OCI-LY1 (cell line): ENCODE results near the gene C4orf17.

ENCODE experiments used
- H2AFZ ChIP-seq: fragments of 200-600 bp; sonication (generic), shearing (Covaris generic); 2 replicates; pipeline ENCODE4 v1.6.0; 2014; ENCODE audit warnings: antibody characterized with exemption, mild to moderate bottlenecking, low read length
- H3F3A ChIP-seq: fragments of 200-600 bp; sonication (generic), shearing (Covaris generic); 2 replicates; pipeline ENCODE4 v1.6.0; 2014; ENCODE audit warnings: mild to moderate bottlenecking, antibody characterized with exemption, low read length, moderate library complexity; ENCODE audit not compliant: insufficient read depth
- H3K27ac ChIP-seq: fragments of 200-600 bp; sonication (generic); 2 replicates; pipeline ENCODE4 v1.5.1; 2014; ENCODE audit warnings: low read length, mixed run types, mild to moderate bottlenecking, low read depth; ENCODE audit not compliant: poor library complexity, severe bottlenecking
- H3K27me3 ChIP-seq: fragments of 200-600 bp; sonication (generic); 2 replicates; pipeline ENCODE4 v1.6.0; 2014; ENCODE audit warnings: antibody characterized with exemption, mild to moderate bottlenecking, low read length, moderate library complexity; ENCODE audit not compliant: insufficient read depth
- H3K36me3 ChIP-seq: fragments of 200-600 bp; sonication (generic); 2 replicates; pipeline ENCODE4 v1.6.1; 2014; ENCODE audit warnings: mild to moderate bottlenecking, antibody characterized with exemption, low read length, moderate library complexity, mixed read lengths; ENCODE audit not compliant: insufficient read depth
- H3K4me1 ChIP-seq: fragments of 200-600 bp; sonication (generic); 2 replicates; pipeline ENCODE4 v1.5.1; 2014; ENCODE audit warnings: mild to moderate bottlenecking, low read length, moderate library complexity; ENCODE audit not compliant: insufficient read depth, severe bottlenecking
- H3K4me2 ChIP-seq: fragments of 200-600 bp; sonication (generic), shearing (Covaris generic); 2 replicates; pipeline ENCODE4 v1.6.1; 2014; ENCODE audit warnings: low read length
- H3K4me3 ChIP-seq: fragments of 200-600 bp; sonication (generic); 2 replicates; pipeline ENCODE4 v1.5.1; 2014; ENCODE audit warnings: low read length, low read depth, mild to moderate bottlenecking, mixed read lengths; ENCODE audit not compliant: poor library complexity, severe bottlenecking
- H3K79me2 ChIP-seq: fragments of 200-600 bp; shearing (Covaris generic); 2 replicates; pipeline ENCODE4 v1.6.1; 2016; ENCODE audit warnings: mixed run types, low read length, mixed read lengths; ENCODE audit not compliant: insufficient read depth
- H3K9ac ChIP-seq: fragments of 200-600 bp; sonication (generic), shearing (Covaris generic); 2 replicates; pipeline ENCODE4 v1.6.1; 2014; ENCODE audit warnings: mild to moderate bottlenecking, low read length, mixed read lengths
- H3K9me2 ChIP-seq: fragments of 200-600 bp; sonication (generic), shearing (Covaris generic); 2 replicates; pipeline ENCODE4 v1.6.1; 2014; ENCODE audit warnings: low read depth, mild to moderate bottlenecking, low read length, mixed read lengths
- H3K9me3 ChIP-seq: fragments of 200-600 bp; shearing (Covaris generic); 2 replicates; pipeline ENCODE4 v1.6.1; 2014; ENCODE audit warnings: low read length, mixed read lengths
- H4K20me1 ChIP-seq: fragments of 200-600 bp; sonication (generic), shearing (Covaris generic); 2 replicates; pipeline ENCODE4 v1.6.0; 2016; ENCODE audit warnings: mild to moderate bottlenecking, low read length; ENCODE audit not compliant: insufficient read depth
- EZH2 ChIP-seq: fragments of 200-600 bp; sonication (generic), shearing (Covaris generic); IDR thresholded peaks from 2 replicates; pipeline ENCODE4 v1.8.0; 2017; ENCODE audit warnings: borderline replicate concordance, mixed run types, mild to moderate bottlenecking, antibody characterized with exemption, low read length, moderate library complexity, mixed read lengths
- TF ChIP-seq, protein P1 (sequence below): fragments of 200-600 bp; sonication (generic), shearing (Covaris generic); IDR thresholded peaks from 2 replicates; pipeline ENCODE4 v1.5.1; 2017; ENCODE audit warnings: mild to moderate bottlenecking, antibody characterized with exemption, low read length, moderate library complexity, mixed read lengths

Gene C4orf17

DNA sequence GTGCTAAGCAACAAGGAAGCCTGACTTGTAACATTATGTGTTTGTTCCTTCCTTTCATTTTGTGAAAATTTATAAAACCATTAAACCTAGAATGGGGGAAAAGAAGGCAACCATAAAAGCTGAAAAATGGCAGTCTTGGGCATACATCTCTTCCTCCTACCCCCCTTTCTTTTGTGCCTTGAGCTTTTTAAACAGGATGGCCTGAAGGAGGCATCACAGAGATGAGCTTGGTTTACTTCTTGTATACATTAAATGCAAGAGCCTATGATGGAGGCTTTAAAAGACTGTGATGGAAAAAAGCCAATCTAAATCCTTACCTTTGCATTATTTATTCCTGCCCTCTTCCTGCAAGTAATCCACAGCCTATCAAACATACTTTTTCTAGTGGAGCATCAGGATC lies 39.5 kb upstream of the C4orf17 start:
- H3K4me1 ChIP-seq: no peaks in the 10 kb centered on the region
- no peaks in the 10 kb centered on the region for H3F3A ChIP-seq
- H3K4me2 ChIP-seq: no peak overlapping the region
- no peak overlapping the region for H3K9ac ChIP-seq
- no peaks in the 10 kb centered on the region for H3K9me2 ChIP-seq
- no peak overlapping the region for H3K27ac ChIP-seq
- H4K20me1 ChIP-seq: no peaks in the 10 kb centered on the region
- no peaks in the 10 kb centered on the region for H3K36me3 ChIP-seq
- H2AFZ ChIP-seq: no peak overlapping the region
- H3K4me3 ChIP-seq: no peak overlapping the region
- no peak for TF ChIP-seq EZH2
- TF ChIP-seq, protein P1, sequence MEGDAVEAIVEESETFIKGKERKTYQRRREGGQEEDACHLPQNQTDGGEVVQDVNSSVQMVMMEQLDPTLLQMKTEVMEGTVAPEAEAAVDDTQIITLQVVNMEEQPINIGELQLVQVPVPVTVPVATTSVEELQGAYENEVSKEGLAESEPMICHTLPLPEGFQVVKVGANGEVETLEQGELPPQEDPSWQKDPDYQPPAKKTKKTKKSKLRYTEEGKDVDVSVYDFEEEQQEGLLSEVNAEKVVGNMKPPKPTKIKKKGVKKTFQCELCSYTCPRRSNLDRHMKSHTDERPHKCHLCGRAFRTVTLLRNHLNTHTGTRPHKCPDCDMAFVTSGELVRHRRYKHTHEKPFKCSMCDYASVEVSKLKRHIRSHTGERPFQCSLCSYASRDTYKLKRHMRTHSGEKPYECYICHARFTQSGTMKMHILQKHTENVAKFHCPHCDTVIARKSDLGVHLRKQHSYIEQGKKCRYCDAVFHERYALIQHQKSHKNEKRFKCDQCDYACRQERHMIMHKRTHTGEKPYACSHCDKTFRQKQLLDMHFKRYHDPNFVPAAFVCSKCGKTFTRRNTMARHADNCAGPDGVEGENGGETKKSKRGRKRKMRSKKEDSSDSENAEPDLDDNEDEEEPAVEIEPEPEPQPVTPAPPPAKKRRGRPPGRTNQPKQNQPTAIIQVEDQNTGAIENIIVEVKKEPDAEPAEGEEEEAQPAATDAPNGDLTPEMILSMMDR: no peak
- no peaks in the 10 kb centered on the region for H3K79me2 ChIP-seq
- H3K27me3 ChIP-seq: no peaks in the 10 kb centered on the region
- no peaks in the 10 kb centered on the region for H3K9me3 ChIP-seq

DNA sequence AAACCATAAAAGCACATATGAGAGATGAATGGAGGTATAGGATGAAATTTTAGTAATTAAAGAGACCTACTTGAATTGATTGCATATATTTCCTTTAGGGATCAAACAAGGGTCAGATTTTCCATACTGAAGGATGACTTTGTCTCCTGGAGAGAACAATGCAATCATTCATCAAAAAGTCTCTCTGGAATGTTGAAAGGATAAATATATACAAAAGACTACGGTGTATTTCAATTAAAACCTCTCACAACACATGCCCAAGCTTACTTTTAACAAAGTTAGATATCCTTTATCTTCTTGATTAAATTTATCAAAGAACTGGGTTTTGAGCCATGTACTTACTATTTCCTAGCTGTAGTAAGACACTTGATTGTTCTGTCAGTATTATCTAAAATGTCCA lies 38.9 kb upstream of the C4orf17 start:
- H3K36me3 ChIP-seq: no peaks in the 10 kb centered on the region
- H3K4me1 ChIP-seq: no peaks in the 10 kb centered on the region
- H3K4me3 ChIP-seq: no peak overlapping the region
- H4K20me1 ChIP-seq: no peaks in the 10 kb centered on the region
- H3K9me3 ChIP-seq: no peaks in the 10 kb centered on the region
- H3K4me2 ChIP-seq: no peak overlapping the region
- no peaks in the 10 kb centered on the region for H3K9me2 ChIP-seq
- no peak for TF ChIP-seq EZH2
- TF ChIP-seq, protein P1: no peak
- no peak overlapping the region for H3K27ac ChIP-seq
- no peaks in the 10 kb centered on the region for H3F3A ChIP-seq
- no peak overlapping the region for H2AFZ ChIP-seq
- H3K27me3 ChIP-seq: no peaks in the 10 kb centered on the region
- no peak overlapping the region for H3K9ac ChIP-seq
- H3K79me2 ChIP-seq: no peaks in the 10 kb centered on the region

DNA sequence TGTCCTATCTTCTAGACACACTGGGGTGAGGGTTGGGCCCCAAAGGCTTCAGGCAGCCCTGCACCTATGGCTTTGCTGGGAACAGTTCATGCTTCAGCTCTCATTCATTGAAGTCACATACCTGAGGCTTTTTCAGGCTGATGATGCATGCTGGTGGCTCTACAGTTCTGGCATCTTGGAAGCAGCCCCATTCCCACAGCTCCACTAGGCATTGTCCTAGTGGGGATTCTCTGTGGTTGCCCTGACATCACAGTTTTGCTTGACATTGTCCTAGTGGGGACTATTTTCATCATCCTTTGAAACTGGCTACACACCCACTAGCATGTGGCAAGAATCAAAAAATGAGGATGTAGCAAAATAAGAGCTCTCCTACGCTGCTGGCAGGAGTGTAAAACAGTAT lies 37.7 kb upstream of the C4orf17 start:
- H3K4me2 ChIP-seq: no peak overlapping the region
- H3K4me1 ChIP-seq: no peaks in the 10 kb centered on the region
- H3K9me2 ChIP-seq: no peaks in the 10 kb centered on the region
- TF ChIP-seq, protein P1: no peak
- no peak for TF ChIP-seq EZH2
- H3K79me2 ChIP-seq: no peaks in the 10 kb centered on the region
- H2AFZ ChIP-seq: no peak overlapping the region
- H3K4me3 ChIP-seq: no peak overlapping the region
- H3K27ac ChIP-seq: no peak overlapping the region
- no peaks in the 10 kb centered on the region for H3K27me3 ChIP-seq
- no peaks in the 10 kb centered on the region for H3F3A ChIP-seq
- no peaks in the 10 kb centered on the region for H4K20me1 ChIP-seq
- no peaks in the 10 kb centered on the region for H3K36me3 ChIP-seq
- H3K9ac ChIP-seq: no peak overlapping the region
- H3K9me3 ChIP-seq: no peaks in the 10 kb centered on the region
